GM18858 (cell line): ENCODE data around the gene PNPLA2.

ENCODE experiments used
- ATAC-seq: cut with Tn5 transposase; IDR thresholded peaks from one replicate; pipeline ENCODE4 v1.9.1; 2021; ENCODE audit not compliant: unreplicated experiment

Gene PNPLA2

DNA sequence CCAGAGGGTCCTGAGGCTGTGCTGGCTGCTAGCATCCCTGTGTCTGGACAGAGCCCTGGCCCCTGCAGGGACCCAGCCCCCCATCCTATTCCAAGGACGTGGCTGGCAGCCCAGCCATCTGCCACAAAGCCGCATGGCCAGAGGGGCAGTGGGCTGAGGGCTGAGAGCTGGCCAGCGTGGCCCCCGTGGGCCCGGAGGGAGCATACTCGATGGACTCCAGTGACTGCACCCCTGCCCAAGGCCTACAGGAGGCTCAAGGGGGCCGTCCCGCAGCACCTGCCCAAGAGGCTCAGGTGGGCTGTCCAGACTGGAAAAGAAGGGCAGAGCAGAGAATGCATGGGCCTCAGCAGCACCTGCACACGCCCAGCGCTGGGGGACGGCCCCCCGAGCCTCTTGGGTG, 37.1 kb downstream of the PNPLA2 start:
- no peak for ATAC-seq

DNA sequence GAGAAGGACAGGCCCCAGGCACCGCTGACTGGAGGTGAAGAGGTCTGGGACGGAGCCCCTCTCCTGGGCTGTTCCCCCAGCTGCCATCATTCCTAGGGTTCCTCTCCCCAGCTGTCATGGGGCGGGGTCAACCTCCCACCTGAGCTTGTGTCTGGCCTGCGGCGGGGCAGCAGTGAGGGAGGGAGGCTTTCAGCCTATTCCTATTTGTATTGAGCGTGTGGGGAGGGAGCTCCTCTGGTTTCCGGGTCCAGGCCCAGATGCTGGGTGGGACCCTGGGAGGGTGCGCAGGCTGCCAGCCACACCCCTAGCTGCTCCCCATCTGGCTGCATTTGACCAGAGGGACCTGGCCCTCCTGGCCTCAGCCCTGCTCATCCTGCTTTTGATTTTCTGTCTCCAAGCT, 37.7 kb downstream of the PNPLA2 start:
- no peak for ATAC-seq

- no peak for ATAC-seq
Observed at GRCh38 chr11:858053-858761, 39.5 kb downstream of the PNPLA2 start.

DNA sequence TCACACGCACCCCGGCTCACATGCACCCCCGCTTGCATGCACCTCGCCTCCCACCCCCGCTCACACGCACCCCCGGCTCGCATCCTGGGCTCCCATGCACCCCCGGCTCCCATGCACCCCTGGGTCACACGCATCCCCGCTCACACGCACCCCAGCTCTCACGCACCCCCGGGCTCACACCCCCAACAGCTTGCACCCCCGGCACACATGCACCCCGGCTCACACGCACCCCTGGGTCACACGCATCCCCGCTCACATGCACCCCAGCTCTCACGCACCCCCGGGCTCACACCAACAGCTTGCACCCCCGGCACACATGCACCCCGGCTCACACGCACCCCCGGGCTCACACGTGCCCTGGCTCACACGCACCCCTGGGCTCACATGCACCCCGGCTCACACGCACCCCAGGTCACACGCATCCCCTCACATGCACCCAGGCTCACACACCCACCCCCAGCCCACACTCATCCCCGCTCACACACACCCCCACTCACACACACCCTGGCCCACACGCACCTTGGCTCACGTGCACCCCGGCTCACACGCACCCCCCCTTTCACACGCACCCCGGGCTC, 40.1 kb downstream of the PNPLA2 start:
- ATAC-seq: no peak

DNA sequence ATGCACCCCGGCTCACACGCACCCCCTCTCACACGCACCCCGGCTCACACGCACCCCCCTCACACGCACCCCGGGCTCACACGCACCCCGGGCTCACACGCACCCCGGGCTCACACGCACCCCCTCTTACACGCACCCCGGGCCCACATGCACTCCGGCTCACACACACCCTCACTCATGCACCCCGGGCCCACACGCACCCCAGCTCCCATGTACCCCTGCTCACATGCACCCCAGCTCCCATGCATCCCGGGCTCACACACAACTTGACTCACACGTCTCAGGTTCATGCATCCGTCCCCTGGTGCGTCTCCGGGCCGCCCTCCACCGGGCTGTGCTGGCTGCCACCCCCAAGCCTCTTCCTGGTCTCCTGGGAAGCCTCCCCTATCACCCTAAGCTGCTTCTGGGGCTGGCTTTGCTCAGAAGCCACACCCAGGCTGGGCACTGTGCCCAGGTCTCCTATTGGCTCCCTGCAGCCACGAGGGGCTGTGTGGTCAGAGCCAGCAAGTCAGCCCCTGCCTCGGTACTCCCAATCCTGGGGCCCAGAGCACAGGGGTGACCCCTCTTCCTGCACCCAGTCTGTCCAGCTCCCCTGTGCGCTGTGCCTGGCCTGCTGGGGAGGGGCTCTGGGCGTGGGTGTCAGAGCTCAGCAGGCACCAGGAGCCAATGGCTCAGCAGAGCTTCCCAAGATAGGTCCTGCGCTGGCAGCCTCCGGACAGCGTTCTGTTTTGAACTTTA, 40.8 kb downstream of the PNPLA2 start:
- ATAC-seq: no peak

DNA sequence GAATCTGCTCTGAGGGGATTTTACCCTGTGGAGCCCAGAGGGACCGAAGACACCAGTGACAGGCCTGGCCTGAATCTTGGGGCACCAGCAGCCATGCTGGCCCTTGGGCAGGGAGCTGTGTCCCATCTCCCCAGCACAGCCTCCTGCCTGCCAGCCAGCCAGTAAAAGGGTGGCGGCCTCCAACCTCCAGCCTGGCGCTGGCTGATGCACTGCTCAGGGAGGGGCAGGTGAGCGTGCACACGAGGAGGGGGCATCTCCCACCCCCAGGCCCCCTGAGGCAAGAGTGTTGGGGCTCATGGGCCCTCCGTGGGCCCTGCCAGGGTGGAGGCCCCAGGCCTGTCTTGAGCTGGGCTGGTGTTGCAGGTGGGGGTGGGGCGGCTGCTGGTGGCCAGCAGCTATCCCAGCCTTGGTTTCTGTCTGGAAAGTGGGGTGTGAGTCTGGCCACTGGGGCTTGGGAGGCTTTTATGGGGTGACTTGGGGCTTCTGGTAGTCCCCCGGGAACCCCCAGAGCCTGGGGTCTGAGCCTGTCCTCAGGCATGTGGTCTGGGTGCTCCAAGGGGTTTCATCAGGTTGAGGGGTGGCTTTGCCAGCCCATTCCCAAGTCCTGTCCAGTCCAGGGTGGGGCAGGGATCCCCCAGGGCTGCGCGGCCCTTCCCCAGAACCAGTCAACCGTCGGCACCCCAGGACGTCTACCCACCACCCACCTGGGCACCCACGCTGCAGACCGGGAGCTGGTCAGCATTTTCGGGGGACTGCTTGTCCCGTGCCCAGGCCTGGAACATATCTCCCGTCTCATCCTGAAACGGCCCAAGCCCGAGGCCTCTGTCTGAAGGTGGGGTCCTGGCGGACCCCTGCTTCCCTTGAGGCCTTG, 41.8 kb downstream of the PNPLA2 start:
- no peak for ATAC-seq

DNA sequence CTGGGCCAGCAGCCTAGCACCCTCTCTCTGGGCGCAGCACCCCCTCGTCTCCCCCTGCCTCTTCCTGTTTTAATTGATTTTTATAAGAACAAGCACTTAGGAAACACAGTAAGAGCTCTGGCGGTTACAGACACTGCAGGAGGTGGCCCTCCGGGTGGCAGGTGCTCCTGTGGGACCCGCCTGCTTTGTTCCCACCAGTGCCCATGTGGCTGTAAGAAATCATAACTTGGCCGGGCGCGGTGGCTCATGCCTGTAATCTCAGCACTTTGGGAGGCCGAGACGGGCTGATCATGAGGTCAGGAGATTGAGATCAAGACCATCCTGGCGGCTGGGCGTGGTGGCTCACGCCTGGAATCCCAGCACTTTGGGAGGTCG, 42.4 kb downstream of the PNPLA2 start:
- ATAC-seq: no peak

DNA sequence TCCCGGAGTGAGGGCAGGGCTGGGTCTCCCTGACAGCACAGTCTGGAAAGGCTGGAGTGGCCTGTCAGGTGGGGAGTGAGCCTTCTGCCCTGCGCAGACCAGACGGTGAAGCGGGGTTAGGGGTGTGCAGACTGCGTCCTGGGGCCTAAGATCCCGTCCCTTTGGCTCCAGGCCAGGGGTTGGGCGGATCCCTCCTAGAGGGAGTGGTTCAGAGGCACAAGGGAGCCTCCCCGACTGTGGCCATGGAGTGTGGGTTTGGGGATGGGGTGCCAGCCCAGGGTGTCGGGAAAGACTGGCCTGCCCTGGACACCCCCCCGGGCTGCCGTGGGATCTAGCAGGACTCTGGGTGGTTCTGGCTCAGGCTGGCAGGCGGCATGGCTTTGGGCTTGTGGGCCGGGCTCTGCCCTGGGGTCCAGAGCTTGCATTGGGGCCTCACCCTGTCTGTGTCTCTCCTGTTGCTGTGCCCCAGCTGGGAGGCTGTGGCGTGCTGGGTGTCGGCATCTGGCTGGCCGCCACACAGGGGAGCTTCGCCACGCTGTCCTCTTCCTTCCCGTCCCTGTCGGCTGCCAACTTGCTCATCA, 43.5 kb downstream of the PNPLA2 start:
- ATAC-seq: no peak

- ATAC-seq: no peak
Observed at GRCh38 chr11:862696-863022, 43.9 kb downstream of the PNPLA2 start.

DNA sequence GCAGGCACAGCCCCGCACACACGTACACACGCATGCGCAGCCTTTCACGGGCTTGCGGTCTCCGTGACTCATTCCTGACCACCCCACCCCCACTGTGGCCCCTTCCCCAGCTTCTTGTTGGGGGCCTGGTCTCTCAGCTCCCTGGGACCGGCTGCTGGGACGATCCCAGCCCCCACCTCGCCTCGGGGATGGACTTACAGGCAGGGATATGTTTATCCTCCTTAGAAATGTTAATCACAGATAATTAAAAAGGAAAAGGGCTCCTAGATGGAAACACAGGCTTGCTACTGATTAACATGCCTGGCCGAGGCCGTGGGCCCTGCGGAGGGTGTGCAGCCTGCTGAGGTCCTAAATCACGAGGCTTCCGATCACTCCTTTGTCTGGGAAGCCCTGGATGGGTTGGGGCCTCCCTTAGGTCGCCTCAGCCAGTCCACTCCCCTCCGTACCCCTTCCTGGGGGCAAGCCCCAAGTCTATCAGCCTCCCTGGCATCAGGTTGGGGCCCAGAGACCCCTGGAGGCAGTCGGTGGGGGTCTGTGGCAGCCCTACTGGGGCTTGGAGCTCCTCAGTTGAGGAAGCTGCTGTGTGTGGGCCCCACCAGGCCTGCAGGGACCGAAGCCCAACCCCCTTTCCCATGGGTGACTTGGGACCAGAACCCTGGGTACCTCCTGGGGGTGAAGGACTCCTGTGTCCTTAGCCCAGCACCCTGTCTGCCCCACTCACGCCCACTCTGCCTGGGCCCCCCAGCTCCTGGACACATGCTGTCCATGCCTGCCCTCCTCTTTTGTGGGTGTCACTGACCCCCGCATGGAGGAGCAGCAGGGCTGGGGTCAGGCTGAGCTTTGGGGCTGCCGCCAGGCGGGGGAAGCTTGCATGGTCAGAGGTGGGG, 44.6 kb downstream of the PNPLA2 start:
- no peak for ATAC-seq

GRCh38 chr11:863910-864827, 45.5 kb downstream of the PNPLA2 start:
- ATAC-seq: no peak

GRCh38 chr11:864898-865297, 46.2 kb downstream of the PNPLA2 start:
- no peak for ATAC-seq

- ATAC-seq: no peak
Observed at GRCh38 chr11:865462-866430, 47.0 kb downstream of the PNPLA2 start.

GRCh38 chr11:866481-866880, 47.8 kb downstream of the PNPLA2 start:
- no peak for ATAC-seq

DNA sequence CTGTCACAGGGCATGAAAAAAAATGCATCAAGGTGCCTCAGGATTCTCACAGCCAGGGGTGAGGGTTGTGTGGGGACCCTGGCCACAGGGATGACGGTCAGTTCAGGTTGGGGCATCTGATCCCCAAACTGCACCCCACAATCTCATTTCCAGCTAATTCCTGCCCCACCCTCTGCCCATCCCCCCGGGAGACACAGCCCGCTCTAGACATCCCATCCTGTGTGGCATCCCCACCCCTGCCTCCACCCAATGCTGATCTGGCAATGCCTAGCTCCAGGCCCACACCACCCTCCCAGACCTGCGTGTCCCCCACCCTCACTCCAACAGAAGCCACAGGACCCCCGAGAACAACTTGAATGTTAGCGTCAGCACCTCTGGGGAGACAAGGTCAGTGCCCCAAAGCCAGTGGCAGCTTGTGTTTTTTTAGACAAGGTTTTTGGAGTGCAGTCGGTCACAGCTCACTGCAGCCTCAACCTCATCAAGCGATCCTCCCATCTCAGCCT, 49.2 kb downstream of the PNPLA2 start:
- ATAC-seq: no peak

DNA sequence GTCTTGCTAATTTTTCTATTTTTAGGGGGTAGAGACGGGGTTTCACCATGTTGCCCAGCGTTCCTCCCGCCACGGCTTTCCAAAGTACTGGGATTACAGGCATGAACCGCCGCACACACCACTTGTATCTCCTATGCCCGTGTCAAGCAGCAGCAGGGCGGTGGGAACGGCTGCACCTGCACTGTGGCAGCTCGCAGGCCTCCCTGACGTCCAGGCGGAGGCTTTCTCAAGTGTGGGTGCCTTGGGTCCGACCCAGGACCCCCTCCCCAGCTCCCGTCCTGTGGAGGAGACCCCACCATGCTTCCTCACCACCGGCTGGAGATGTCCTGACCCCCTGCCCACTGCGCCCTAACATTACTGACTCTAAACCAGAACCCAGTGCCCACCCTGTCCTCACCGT, 49.7 kb downstream of the PNPLA2 start:
- ATAC-seq: no peak

DNA sequence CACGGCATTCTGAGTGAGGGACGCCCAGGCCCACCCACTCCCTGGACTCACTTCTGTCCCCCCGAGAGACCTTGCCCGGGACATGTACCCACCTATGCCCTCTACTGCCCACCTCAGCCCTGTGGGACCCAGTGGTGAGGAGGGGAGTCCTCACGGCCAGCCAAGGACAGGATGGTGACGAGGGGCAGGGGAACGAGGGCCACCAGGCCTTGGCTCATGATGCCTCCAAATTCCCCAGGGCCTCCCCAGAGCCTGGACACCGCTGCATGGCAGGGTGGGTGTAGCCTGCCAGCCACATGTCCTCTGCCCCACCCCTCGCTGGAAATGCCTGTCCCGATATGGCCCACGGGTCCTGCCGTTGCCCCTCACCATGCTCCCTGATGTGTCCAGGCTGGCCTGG, 50.1 kb downstream of the PNPLA2 start:
- no peak for ATAC-seq
